AG09319 (cell line): ENCODE results near the gene ERCC6L.
"Not testable (repeated sequence)": the region's sequence is repeated elsewhere in the genome, so short reads cannot be mapped to it uniquely, and the experiment has no call there.

Experiments
- DNase-seq: peaks from one replicate; pipeline ENCODE4 v3.0.0-alpha.2; 2010; ENCODE audit warnings: low read depth; ENCODE audit errors: extremely low read depth
- CTCF ChIP-seq: IDR thresholded peaks from 2 replicates; pipeline ENCODE4 v1.5.1; 2011; ENCODE audit warnings: low read depth, mild to moderate bottlenecking, inconsistent platforms, low read length, moderate library complexity

Gene ERCC6L

DNA sequence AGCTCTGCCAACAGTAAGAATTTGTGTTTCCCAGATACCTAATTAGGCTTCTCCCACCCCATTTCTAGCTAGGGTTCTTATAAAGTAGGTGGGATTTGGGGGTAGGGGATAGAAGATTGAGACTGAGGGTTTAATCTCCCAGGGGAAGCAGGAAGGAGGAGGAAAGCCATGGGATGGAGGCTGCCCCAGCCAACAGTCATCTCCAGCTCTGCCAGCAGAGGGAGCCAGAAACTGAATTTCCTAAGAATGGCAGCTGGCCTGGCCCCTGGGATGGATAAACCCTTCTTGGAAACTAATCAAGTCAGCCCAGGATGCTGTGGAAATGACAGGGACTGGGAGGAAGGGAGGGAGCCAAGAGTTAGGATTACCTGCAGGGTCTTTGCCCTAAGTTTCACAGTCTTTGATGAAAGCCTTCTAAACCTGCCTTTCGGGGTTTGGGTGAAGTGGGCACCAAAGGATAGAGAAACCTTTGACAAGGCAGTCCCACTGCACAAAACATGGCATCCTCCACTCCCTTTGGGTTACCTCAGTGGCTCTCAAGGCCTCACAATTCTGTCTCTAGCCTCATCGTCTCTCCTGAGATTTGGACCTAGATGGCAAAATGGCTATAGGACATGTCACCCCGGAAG is 6.7 kb upstream of the ERCC6L start:
- no peak for DNase-seq
- peak; percentile 82 for TF ChIP-seq CTCF

DNA sequence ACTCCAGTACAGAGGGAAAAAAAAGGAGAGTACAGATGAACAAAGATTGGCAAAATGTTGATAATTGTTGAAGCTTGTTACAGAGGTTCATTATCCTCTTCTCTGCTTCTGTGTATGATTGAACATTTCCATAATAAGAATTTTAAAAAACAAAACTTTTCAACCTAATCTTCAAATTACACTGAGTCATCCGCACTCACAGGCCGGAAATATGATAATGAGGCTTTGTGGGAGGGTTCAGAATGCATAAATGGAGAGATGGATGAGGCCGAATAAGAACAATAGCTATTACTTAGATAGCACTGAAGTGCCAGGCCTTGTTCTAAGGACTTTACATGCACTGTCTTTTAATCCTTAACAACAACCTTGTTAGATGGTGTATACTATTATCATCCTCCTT is 4.6 kb upstream of the ERCC6L start:
- TF ChIP-seq CTCF, result no peak
- no peak for DNase-seq

GRCh38 chrX:72240976-72241375 is 2.1 kb upstream of the ERCC6L start:
- DNase-seq, result no peak
- no peak for TF ChIP-seq CTCF

DNA sequence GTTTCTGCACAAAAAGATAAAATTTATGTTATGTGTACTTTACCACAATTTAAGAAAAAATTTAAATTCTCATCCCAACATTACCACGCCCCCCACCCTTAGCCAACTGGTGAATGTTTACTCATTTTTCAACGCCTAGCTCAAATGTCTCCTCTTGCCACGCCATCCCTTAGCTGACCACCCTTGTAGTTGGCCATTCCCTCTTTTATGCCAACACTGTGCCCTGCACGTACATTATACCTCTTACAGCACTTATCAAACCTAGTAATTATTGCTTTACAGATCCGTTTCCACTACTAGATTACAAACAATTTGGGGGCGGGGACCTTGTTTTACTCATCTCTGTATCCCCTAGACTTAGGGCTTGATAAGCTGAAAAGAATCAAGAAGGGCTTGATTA is 644 bp downstream of the ERCC6L start:
- no peak for TF ChIP-seq CTCF
- no peak for DNase-seq

GRCh38 chrX:72236841-72237240 is 2.0 kb downstream of the ERCC6L start:
- DNase-seq, result no peak
- no peak for TF ChIP-seq CTCF

- TF ChIP-seq CTCF, result no peak
- DNase-seq, result no peak
These were observed 8.5 kb downstream of the ERCC6L start for GRCh38 chrX:72230290-72230689.

DNA sequence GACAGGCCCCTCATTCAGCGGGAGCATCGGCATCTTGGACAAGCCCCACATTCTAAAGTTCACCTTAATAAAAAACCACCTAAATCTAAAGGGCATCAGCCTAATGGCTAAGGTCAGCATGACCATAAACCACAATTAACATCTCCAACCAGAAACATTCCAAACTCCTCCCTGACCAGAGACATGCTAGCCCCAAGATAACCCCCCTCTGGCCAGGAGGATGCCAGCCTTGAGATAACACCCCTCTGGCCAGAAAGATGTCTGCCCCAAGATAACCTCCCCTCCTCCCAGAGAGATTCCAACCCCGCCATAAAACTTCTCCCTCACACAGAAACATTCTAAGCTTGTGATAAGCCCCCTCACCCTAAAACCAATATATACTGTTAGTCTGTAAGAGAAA is 18.5 kb downstream of the ERCC6L start:
- not testable (repeated sequence) for DNase-seq

DNA sequence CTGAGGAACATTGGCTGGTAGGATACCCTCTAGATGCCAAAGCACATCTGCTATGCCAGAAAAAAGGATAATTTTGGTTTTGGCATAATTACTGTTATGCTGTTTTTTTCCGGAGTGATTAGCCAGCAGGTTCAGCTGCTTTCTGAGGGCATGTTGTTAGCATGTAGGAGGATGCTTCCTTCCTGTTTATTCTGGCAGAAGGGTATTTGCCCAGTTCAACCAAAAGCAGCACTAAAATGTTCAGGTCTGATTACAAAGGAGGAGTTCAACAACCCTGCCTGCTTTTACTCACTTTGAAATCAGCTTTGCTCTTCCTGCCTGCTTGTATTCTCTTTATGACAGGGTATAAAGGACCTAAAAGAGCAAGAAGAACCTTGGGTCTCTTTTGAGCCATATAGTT is 21.9 kb downstream of the ERCC6L start:
- no peak for DNase-seq
- TF ChIP-seq CTCF, result no peak
